ENCODE measurements around the gene NECTIN2.

Gene NECTIN2

DNA sequence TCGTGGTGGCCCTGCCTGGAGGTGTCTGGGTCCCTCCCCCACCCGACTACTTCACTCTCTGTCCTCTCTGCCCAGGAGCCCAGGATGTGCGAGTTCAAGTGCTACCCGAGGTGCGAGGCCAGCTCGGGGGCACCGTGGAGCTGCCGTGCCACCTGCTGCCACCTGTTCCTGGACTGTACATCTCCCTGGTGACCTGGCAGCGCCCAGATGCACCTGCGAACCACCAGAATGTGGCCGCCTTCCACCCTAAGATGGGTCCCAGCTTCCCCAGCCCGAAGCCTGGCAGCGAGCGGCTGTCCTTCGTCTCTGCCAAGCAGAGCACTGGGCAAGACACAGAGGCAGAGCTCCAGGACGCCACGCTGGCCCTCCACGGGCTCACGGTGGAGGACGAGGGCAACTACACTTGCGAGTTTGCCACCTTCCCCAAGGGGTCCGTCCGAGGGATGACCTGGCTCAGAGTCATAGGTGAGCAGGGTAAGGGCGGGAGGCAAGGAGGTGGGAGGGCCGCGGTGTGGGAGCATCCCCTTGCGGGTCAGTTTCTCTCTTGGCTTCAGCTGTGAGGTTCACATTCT is 19.2 kb downstream of the NECTIN2 start:
- Histone ChIP-seq H3K27ac (ENCODE audit: low read length, poor library complexity, severe bottlenecking) (no peak overlapping the region), H2BK5ac (ENCODE audit: low read depth, low read length, poor library complexity, severe bottlenecking) (no peak overlapping the region), H3K9me3 (ENCODE audit: control insufficient read depth, low read length) (no peaks in the 10 kb centered on the region), H2AK5ac (ENCODE audit: low read length, severe bottlenecking) (no peak overlapping the region), H3K36me3 (ENCODE audit: control insufficient read depth in 1 of 2, insufficient read depth in 2 of 2, low read depth in 1 of 2, low read length in 2 of 2) (peaks cover 23 to 45% of the 10 kb centered on the region in 2 experiments), H4K8ac (ENCODE audit: low read length) (no peak overlapping the region), H3K4me3 (ENCODE audit: insufficient read depth in 1 of 2, low read depth in 1 of 2, low read length in 2 of 2) (no peak overlapping the region), H4K91ac (ENCODE audit: low read length) (peak overlapping the region; percentile 10), H3K4ac (ENCODE audit: low read depth in 1 of 2, low read length in 2 of 2) (no peak overlapping the region), H3K79me1 (replicated peaks; ENCODE audit: low read length, poor library complexity, severe bottlenecking) (peaks cover 31% of the 10 kb centered on the region), H3K14ac (ENCODE audit: low read length in 2 of 2) (no peak overlapping the region), H3K23ac (ENCODE audit: low read length in 2 of 2) (no peak overlapping the region), H2AFZ (ENCODE audit: low read depth, low read length) (no peak overlapping the region), H3K27me3 (ENCODE audit: control insufficient read depth in 1 of 2, insufficient read depth in 1 of 2, low read length in 2 of 2) (no peaks in the 10 kb centered on the region), H2BK15ac (ENCODE audit: low read depth, poor library complexity, severe bottlenecking) (no peak overlapping the region), H3K4me2 (ENCODE audit: low read length, poor library complexity, severe bottlenecking) (no peak overlapping the region), H3K9ac (ENCODE audit: low read length) (no peak overlapping the region), H3K18ac (ENCODE audit: low read depth in 1 of 2, low read length in 2 of 2) (no peak overlapping the region), H3K4me1 (ENCODE audit: control insufficient read depth, insufficient read depth, low read depth, low read length) (peaks cover 6% of the 10 kb centered on the region), H2BK12ac (ENCODE audit: low read length in 2 of 2) (no peak overlapping the region), H2BK120ac (ENCODE audit: low read depth, low read length) (no peak overlapping the region)
- WGBS: 97% methylated on average over 27 of the region's 27 CpGs
- DNase-seq: no peak

- Histone ChIP-seq H3K9ac (ENCODE audit: low read length) (no peak overlapping the region), H3K4ac (ENCODE audit: low read depth in 1 of 2, low read length in 2 of 2) (no peak overlapping the region), H4K8ac (ENCODE audit: low read length) (no peak overlapping the region), H3K4me2 (ENCODE audit: low read length, poor library complexity, severe bottlenecking) (no peak overlapping the region), H4K91ac (ENCODE audit: low read length) (no peak overlapping the region), H2BK120ac (ENCODE audit: low read depth, low read length) (no peak overlapping the region), H2BK12ac (ENCODE audit: low read length in 2 of 2) (no peak overlapping the region), H2BK15ac (ENCODE audit: low read depth, poor library complexity, severe bottlenecking) (no peak overlapping the region), H3K9me3 (ENCODE audit: control insufficient read depth, low read length) (no peaks in the 10 kb centered on the region), H2AK5ac (ENCODE audit: low read length, severe bottlenecking) (no peak overlapping the region), H3K79me1 (replicated peaks; ENCODE audit: low read length, poor library complexity, severe bottlenecking) (peaks cover 33% of the 10 kb centered on the region), H3K36me3 (ENCODE audit: control insufficient read depth in 1 of 2, insufficient read depth in 2 of 2, low read depth in 1 of 2, low read length in 2 of 2) (peaks cover 24 to 53% of the 10 kb centered on the region in 2 experiments), H3K4me3 (ENCODE audit: insufficient read depth in 1 of 2, low read depth in 1 of 2, low read length in 2 of 2) (no peak overlapping the region), H3K23ac (ENCODE audit: low read length in 2 of 2) (no peak overlapping the region), H3K27me3 (ENCODE audit: control insufficient read depth in 1 of 2, insufficient read depth in 1 of 2, low read length in 2 of 2) (no peaks in the 10 kb centered on the region), H3K18ac (ENCODE audit: low read depth in 1 of 2, low read length in 2 of 2) (no peak overlapping the region), H2AFZ (ENCODE audit: low read depth, low read length) (no peak overlapping the region), H3K4me1 (ENCODE audit: control insufficient read depth, insufficient read depth, low read depth, low read length) (peaks cover 6% of the 10 kb centered on the region), H3K27ac (ENCODE audit: low read length, poor library complexity, severe bottlenecking) (no peak overlapping the region), H2BK5ac (ENCODE audit: low read depth, low read length, poor library complexity, severe bottlenecking) (no peak overlapping the region), H3K14ac (ENCODE audit: low read length in 2 of 2) (no peak overlapping the region)
- no peak for DNase-seq
- WGBS: no CpG with 5 or more reads among the region's 4 CpGs
Measured at GRCh38 chr19:44866664-44867063, 20.6 kb downstream of the NECTIN2 start.

DNA sequence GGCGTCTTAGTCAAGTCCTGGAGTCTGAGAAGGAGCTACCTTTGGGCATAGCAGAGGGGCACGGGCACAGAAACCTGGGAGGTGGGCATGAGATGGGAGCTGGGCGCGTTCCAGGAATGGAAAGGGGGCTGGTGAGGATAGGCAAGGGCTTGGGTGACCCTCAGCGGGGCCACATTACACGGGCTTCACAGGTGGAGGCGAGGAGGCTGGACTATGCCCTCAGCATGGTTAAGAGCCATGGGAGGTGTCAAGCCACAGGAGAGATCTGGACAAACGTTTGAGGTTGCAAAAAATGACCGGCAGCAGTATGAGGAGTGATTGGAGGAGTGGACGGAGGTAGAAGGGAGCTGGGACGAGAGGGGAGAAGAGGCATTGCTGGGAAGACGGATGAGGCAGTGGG is 21.5 kb downstream of the NECTIN2 start:
- Histone ChIP-seq H3K27me3 (ENCODE audit: control insufficient read depth in 1 of 2, insufficient read depth in 1 of 2, low read length in 2 of 2) (no peaks in the 10 kb centered on the region), H2AK5ac (ENCODE audit: low read length, severe bottlenecking) (no peak overlapping the region), H2BK120ac (ENCODE audit: low read depth, low read length) (no peak overlapping the region), H3K36me3 (ENCODE audit: control insufficient read depth in 1 of 2, insufficient read depth in 2 of 2, low read depth in 1 of 2, low read length in 2 of 2) (peaks cover 31 to 60% of the 10 kb centered on the region in 2 experiments), H3K27ac (ENCODE audit: low read length, poor library complexity, severe bottlenecking) (no peak overlapping the region), H3K9ac (ENCODE audit: low read length) (no peak overlapping the region), H3K4ac (ENCODE audit: low read depth in 1 of 2, low read length in 2 of 2) (no peak overlapping the region), H3K79me1 (replicated peaks; ENCODE audit: low read length, poor library complexity, severe bottlenecking) (peaks cover 39% of the 10 kb centered on the region), H3K23ac (ENCODE audit: low read length in 2 of 2) (no peak overlapping the region), H3K4me3 (ENCODE audit: insufficient read depth in 1 of 2, low read depth in 1 of 2, low read length in 2 of 2) (no peak overlapping the region), H3K9me3 (ENCODE audit: control insufficient read depth, low read length) (no peaks in the 10 kb centered on the region), H2BK15ac (ENCODE audit: low read depth, poor library complexity, severe bottlenecking) (no peak overlapping the region), H2BK12ac (ENCODE audit: low read length in 2 of 2) (no peak overlapping the region), H2BK5ac (ENCODE audit: low read depth, low read length, poor library complexity, severe bottlenecking) (no peak overlapping the region), H4K8ac (ENCODE audit: low read length) (no peak overlapping the region), H3K4me1 (ENCODE audit: control insufficient read depth, insufficient read depth, low read depth, low read length) (peaks cover 6% of the 10 kb centered on the region), H2AFZ (ENCODE audit: low read depth, low read length) (no peak overlapping the region), H3K14ac (ENCODE audit: low read length in 2 of 2) (no peak overlapping the region), H3K18ac (ENCODE audit: low read depth in 1 of 2, low read length in 2 of 2) (no peak overlapping the region), H3K4me2 (ENCODE audit: low read length, poor library complexity, severe bottlenecking) (no peak overlapping the region), H4K91ac (ENCODE audit: low read length) (no peak overlapping the region)
- 96% methylated on average over 12 of the region's 12 CpGs for WGBS
- DNase-seq: no peak

- Histone ChIP-seq H3K23ac (ENCODE audit: low read length in 2 of 2) (no peak overlapping the region), H2BK12ac (ENCODE audit: low read length in 2 of 2) (no peak overlapping the region), H4K8ac (ENCODE audit: low read length) (no peak overlapping the region), H3K4me1 (ENCODE audit: control insufficient read depth, insufficient read depth, low read depth, low read length) (peaks cover 6% of the 10 kb centered on the region), H2AFZ (ENCODE audit: low read depth, low read length) (no peak overlapping the region), H2AK5ac (ENCODE audit: low read length, severe bottlenecking) (no peak overlapping the region), H3K14ac (ENCODE audit: low read length in 2 of 2) (no peak overlapping the region), H3K4ac (ENCODE audit: low read depth in 1 of 2, low read length in 2 of 2) (no peak overlapping the region), H2BK5ac (ENCODE audit: low read depth, low read length, poor library complexity, severe bottlenecking) (no peak overlapping the region), H4K91ac (ENCODE audit: low read length) (no peak overlapping the region), H2BK120ac (ENCODE audit: low read depth, low read length) (no peak overlapping the region), H3K9me3 (ENCODE audit: control insufficient read depth, low read length) (no peaks in the 10 kb centered on the region), H3K9ac (ENCODE audit: low read length) (no peak overlapping the region), H3K27ac (ENCODE audit: low read length, poor library complexity, severe bottlenecking) (peak overlapping the region; percentile 19), H2BK15ac (ENCODE audit: low read depth, poor library complexity, severe bottlenecking) (no peak overlapping the region), H3K27me3 (ENCODE audit: control insufficient read depth in 1 of 2, insufficient read depth in 1 of 2, low read length in 2 of 2) (no peaks in the 10 kb centered on the region), H3K79me1 (replicated peaks; ENCODE audit: low read length, poor library complexity, severe bottlenecking) (peaks cover 52% of the 10 kb centered on the region), H3K36me3 (ENCODE audit: control insufficient read depth in 1 of 2, insufficient read depth in 2 of 2, low read depth in 1 of 2, low read length in 2 of 2) (peaks cover 50 to 80% of the 10 kb centered on the region in 2 experiments), H3K4me2 (ENCODE audit: low read length, poor library complexity, severe bottlenecking) (no peak overlapping the region), H3K18ac (ENCODE audit: low read depth in 1 of 2, low read length in 2 of 2) (no peak overlapping the region), H3K4me3 (ENCODE audit: insufficient read depth in 1 of 2, low read depth in 1 of 2, low read length in 2 of 2) (no peak overlapping the region)
- 82% methylated on average over 13 of the region's 13 CpGs for WGBS
- DNase-seq: peak; percentile 53
Measured at GRCh38 chr19:44869733-44870470, 23.8 kb downstream of the NECTIN2 start.
